Stimulated activated CD4-positive, alpha-beta T cell treated with anti-CD3 and anti-CD28 coated beads, Interleukin-1b, Interleukin-23, amount 100 ng/mL, for 4 hours (primary cell): ENCODE data around the gene CREG1.
A peak's percentile ranks its signal among the peaks of the same experiment; 100 is the strongest.

ENCODE experiments used
- DNase-seq, 2 donors: peaks; one replicate each; pipeline ENCODE4 v3.0.0-alpha.2; 2020; ENCODE audit warnings: low read depth in 2 of 2

The CREG1 gene

GRCh38 chr1:167532964-167533824, 20.4 kb downstream of the CREG1 start:
- no peak for DNase-seq

- no peak for DNase-seq
Measured at GRCh38 chr1:167532375-167532774, 21.2 kb downstream of the CREG1 start.

GRCh38 chr1:167529829-167530474, 23.6 kb downstream of the CREG1 start:
- DNase-seq, result no peak

- no peak for DNase-seq
Measured at GRCh38 chr1:167528057-167528728, 25.4 kb downstream of the CREG1 start.

- DNase-seq, result no peak
Measured at GRCh38 chr1:167526667-167527383, 26.7 kb downstream of the CREG1 start.

GRCh38 chr1:167524651-167525050, 28.9 kb downstream of the CREG1 start:
- no peak for DNase-seq

GRCh38 chr1:167522246-167522645, 31.3 kb downstream of the CREG1 start:
- no peak for DNase-seq

- no peak for DNase-seq
Measured at GRCh38 chr1:167520711-167521206, 32.8 kb downstream of the CREG1 start.

GRCh38 chr1:167518331-167518700, 35.2 kb downstream of the CREG1 start, which contains the start of gene CD247:
CD247 (minus strand) TSS chr1:167518529; CDS start chr1:167518465, 64 bp downstream.
- peak; percentile 42 to 56 for DNase-seq

GRCh38 chr1:167517535-167518330, 35.8 kb downstream of the CREG1 start:
- peak; percentile 79 to 80 for DNase-seq

- no peak for DNase-seq
Measured at GRCh38 chr1:167516404-167517388, 36.9 kb downstream of the CREG1 start.

GRCh38 chr1:167515893-167516321, 37.7 kb downstream of the CREG1 start:
- DNase-seq, result no peak

GRCh38 chr1:167515461-167515860, 38.1 kb downstream of the CREG1 start:
- no peak for DNase-seq

- no peak for DNase-seq
Measured at GRCh38 chr1:167514288-167514687, 39.3 kb downstream of the CREG1 start.

- DNase-seq, result no peak
Measured at GRCh38 chr1:167512046-167512654, 41.4 kb downstream of the CREG1 start.

- no peak for DNase-seq
Measured at GRCh38 chr1:167511374-167511986, 42.1 kb downstream of the CREG1 start.

GRCh38 chr1:167510881-167511280, 42.7 kb downstream of the CREG1 start:
- no peak for DNase-seq

- no peak for DNase-seq
Measured at GRCh38 chr1:167510244-167510643, 43.3 kb downstream of the CREG1 start.

GRCh38 chr1:167509587-167509986, 44.0 kb downstream of the CREG1 start:
- no peak for DNase-seq
